Spleen (tissue), 7 donors: ENCODE results near the gene GAD1.

Experiments used
- CTCF ChIP-seq, 11 experiments: fragments of 200-600 bp in 7 of 11; fragments of 450-650 bp in 4 of 11; sonication (generic) in 4 of 11; IDR thresholded peaks in 8 of 11; conservative IDR thresholded peaks in 3 of 11; 1 replicate in 7 of 11; 2 replicates in 4 of 11; pipeline versions ENCODE4 v1.4.0 to v1.8.0; 2016 to 2021; ENCODE audit warnings: antibody characterized with exemption in 11 of 11, inconsistent platforms in 4 of 11, mild to moderate bottlenecking in 1 of 11
- POLR2A ChIP-seq, 3 donors: fragments of 450-650 bp; IDR thresholded peaks; one replicate each; pipeline ENCODE4 v1.5.1; 2017; ENCODE audit warnings: antibody characterized with exemption in 3 of 3, mild to moderate bottlenecking in 1 of 3
- POLR2AphosphoS5 ChIP-seq, 3 donors: sonication (generic); formaldehyde crosslinking; IDR thresholded peaks; one replicate each; pipeline ENCODE4 v1.5.1; 2017; ENCODE audit warnings: antibody characterized with exemption in 3 of 3
- donor health status: DM: no; HTN: no; CAD: no; lungs with moderate emphysema.
- donor health status: DM: no; HTN: no; CAD: no.
- donor health status: DM: no; HTN: no; CAD: no.

- no peak for TF ChIP-seq CTCF (IDR thresholded peaks at IDR 0.05 in 8 of 11, conservative IDR thresholded peaks at IDR 0.05 in 3 of 11)
- TF ChIP-seq POLR2A (IDR thresholded peaks at IDR 0.05): no peak
- no peak for TF ChIP-seq POLR2AphosphoS5 (IDR thresholded peaks at IDR 0.05)
Observed at GRCh38 chr2:170823898-170824215, 7.2 kb downstream of the GAD1 start.
